Measurements from ENCODE around the gene MED12L.
A peak's percentile ranks its signal among the peaks of the same experiment; 100 is the strongest.
"Not testable (repeated sequence)": the region's sequence is repeated elsewhere in the genome, so short reads cannot be mapped to it uniquely, and the experiment has no call there.

Gene MED12L

GRCh38 chr3:151085227-151085888 lies at the start of gene MED12L:
MED12L (plus strand) TSS chr3:151085664; CDS start chr3:151086927, 1,263 bp downstream.
- peak; percentile 17 for DNase-seq (ENCODE audit: low read depth)

GRCh38 chr3:151037746-151038477 lies 47.6 kb upstream of the MED12L start:
- no peak for DNase-seq (ENCODE audit: low read depth)

GRCh38 chr3:151044706-151045105 lies 40.8 kb upstream of the MED12L start:
- DNase-seq (ENCODE audit: low read depth), result no peak

- DNase-seq (ENCODE audit: low read depth), result no peak
These were observed 37.8 kb upstream of the MED12L start for GRCh38 chr3:151047636-151048035.

GRCh38 chr3:151051533-151051932 lies 33.9 kb upstream of the MED12L start:
- DNase-seq (ENCODE audit: low read depth), result no peak

GRCh38 chr3:151052346-151052745 lies 33.1 kb upstream of the MED12L start:
- DNase-seq (ENCODE audit: low read depth), result no peak

GRCh38 chr3:151052756-151053155 lies 32.7 kb upstream of the MED12L start:
- no peak for DNase-seq (ENCODE audit: low read depth)

- no peak for DNase-seq (ENCODE audit: low read depth)
These were observed 26.7 kb upstream of the MED12L start for GRCh38 chr3:151058740-151059139.

- no peak for DNase-seq (ENCODE audit: low read depth)
These were observed 22.9 kb upstream of the MED12L start for GRCh38 chr3:151062611-151063010.

GRCh38 chr3:151067158-151067557 lies 18.3 kb upstream of the MED12L start:
- no peak for DNase-seq (ENCODE audit: low read depth)

- not testable (repeated sequence) for DNase-seq (ENCODE audit: low read depth)
These were observed 12.6 kb upstream of the MED12L start for GRCh38 chr3:151072842-151073241.

- no peak for DNase-seq (ENCODE audit: low read depth)
These were observed 11.2 kb upstream of the MED12L start for GRCh38 chr3:151074256-151074655.

- no peak for DNase-seq (ENCODE audit: low read depth)
These were observed 9.4 kb upstream of the MED12L start for GRCh38 chr3:151075869-151076562.

- no peak for DNase-seq (ENCODE audit: low read depth)
These were observed 8.8 kb upstream of the MED12L start for GRCh38 chr3:151076626-151077025.

GRCh38 chr3:151081082-151081481 lies 4.4 kb upstream of the MED12L start:
- DNase-seq (ENCODE audit: low read depth), result not testable (repeated sequence)

GRCh38 chr3:151082880-151083838 lies 2.3 kb upstream of the MED12L start:
- DNase-seq (ENCODE audit: low read depth), result no peak

GRCh38 chr3:151084893-151085226 lies 604 bp upstream of the MED12L start:
- DNase-seq (ENCODE audit: low read depth), result no peak

- no peak for DNase-seq (ENCODE audit: low read depth)
These were observed 522 bp downstream of the MED12L start for GRCh38 chr3:151085889-151086483.

GRCh38 chr3:151086484-151087456 lies 1.3 kb downstream of the MED12L start:
- peak; percentile 29 for DNase-seq (ENCODE audit: low read depth)

- DNase-seq (ENCODE audit: low read depth), result no peak
These were observed 2.2 kb downstream of the MED12L start for GRCh38 chr3:151087648-151088047.
